Activated CD8-positive, alpha-beta memory T cell treated with anti-CD3 and anti-CD28 coated beads, Interleukin-2, amount 50 U/mL, for 24 hours (primary cell): ENCODE data around the gene IRAK4.
A peak's percentile ranks its signal among the peaks of the same experiment; 100 is the strongest.

ENCODE experiments used
- DNase-seq: peaks from one replicate; pipeline ENCODE4 v3.0.0-alpha.2; 2020; ENCODE audit errors: extremely low read depth

The IRAK4 gene

GRCh38 chr12:43766291-43766690, 7.5 kb downstream of the IRAK4 start:
- DNase-seq, result no peak

GRCh38 chr12:43776498-43776897, 17.7 kb downstream of the IRAK4 start:
- no peak for DNase-seq

DNA sequence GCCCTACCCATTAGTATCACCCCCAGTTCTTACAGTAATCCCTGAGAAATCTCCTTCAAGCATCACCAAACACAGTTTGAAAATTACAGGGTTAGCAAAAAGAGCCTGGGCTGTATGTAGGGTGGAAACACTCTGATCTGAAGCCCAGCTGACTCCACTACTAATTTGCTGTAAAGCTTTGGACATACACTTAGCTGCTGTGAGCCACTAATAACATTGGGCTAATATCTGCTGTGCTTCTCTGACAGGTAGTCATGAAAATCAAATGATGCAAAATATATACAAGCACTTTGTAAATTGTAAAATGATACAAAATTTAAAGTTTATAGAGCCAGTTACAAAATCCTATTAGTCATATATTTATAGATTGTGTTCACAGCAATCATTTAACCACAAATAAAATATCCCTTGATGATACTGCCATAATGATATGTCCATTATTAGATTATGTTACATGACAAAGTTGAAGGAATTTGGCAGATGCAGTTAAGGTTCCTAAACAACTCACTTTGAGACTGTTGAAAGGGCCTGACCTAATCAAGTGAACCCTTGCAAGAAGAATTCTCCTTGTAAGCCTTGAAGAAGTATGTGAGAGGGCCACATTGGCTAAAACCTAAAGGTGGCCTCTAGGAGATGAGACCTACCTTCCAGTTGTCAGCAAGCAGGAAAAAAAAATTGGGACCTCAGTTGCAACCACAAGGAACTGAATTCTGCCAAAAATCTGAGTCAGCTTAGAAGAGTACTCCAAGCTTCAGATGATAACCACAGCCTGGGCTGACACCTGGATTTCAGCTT, 28.3 kb downstream of the IRAK4 start:
- DNase-seq, result no peak

GRCh38 chr12:43789941-43790340, 31.2 kb downstream of the IRAK4 start:
- no peak for DNase-seq

DNA sequence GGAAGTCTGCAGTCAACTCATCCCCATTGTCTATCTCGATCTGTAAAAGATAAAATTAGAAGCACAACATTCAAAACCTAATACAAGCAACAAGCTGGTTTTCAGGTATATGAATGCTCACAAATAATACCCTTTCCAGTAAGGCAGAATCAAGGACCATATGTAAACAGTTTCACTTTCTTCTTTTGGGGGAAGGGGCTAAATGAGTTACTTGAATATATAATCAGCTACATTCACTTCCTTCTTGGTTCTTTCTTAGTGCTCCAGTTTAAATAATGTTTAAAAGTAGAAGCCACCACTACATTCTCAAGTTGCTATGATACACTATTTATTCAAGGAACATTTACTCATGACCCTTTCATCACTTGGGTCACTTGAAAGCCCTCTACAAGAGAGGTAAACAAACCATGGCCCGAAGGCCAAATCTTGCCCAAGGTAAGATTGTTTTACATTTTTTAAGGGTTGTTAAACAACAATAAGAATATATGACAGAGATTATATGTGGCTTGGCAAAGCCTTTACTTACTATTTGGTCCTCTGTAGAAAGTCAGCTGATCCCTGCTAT, 37.0 kb downstream of the IRAK4 start:
- DNase-seq, result no peak

GRCh38 chr12:43797561-43798217, 38.9 kb downstream of the IRAK4 start:
- no peak for DNase-seq

- no peak for DNase-seq
These were observed 46.6 kb downstream of the IRAK4 start for GRCh38 chr12:43805149-43805859.

GRCh38 chr12:43805860-43806736, 47.3 kb downstream of the IRAK4 start, which contains the start of gene TWF1:
Gene TWF1 (minus strand): TSS chr12:43806317. CDS start chr12:43806245, 72 bp downstream.
- peak; percentile 63 for DNase-seq

- DNase-seq, result no peak
These were observed 48.0 kb downstream of the IRAK4 start for GRCh38 chr12:43806737-43807072.

DNA sequence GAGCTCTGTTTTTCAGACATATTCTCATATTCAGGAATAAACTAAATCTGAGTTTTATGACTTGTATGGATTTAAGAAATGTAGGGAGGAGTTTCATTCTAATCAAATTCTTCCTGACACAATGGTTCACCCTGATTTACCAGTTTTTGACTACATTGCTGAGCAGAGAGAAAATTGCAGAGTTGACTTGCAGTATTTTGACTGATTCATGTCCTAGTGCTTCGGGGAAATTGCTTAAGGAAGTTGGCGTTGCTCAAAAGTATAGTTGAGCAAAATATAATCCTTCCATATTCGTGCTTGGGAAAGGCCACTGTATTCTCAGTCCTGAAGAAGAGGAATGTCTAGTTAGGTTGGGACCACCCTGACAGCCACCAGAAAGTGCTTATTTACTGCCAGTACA, 48.6 kb downstream of the IRAK4 start:
- no peak for DNase-seq

DNA sequence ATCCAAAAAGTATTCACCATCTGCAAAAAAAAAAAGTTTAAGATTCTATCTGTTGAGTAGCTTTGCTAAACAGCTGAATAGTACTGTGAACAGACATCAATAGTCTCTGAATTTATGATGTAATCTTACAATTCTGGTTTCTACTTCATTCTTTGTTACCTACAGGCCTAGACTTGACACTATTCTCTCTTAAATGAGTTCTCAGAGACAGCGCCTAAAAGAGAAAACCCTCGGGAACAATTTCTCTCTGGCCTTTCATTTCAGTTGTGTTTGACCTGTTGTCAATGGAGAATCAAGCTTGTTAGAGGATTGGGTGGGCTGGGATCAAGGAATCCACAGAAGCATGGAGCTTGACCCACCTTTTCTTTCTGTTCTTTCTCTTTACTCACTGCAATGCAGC, 53.3 kb downstream of the IRAK4 start:
- DNase-seq, result no peak

- DNase-seq, result no peak
These were observed 54.2 kb downstream of the IRAK4 start for GRCh38 chr12:43812926-43813325.

- DNase-seq, result no peak
These were observed 56.7 kb downstream of the IRAK4 start for GRCh38 chr12:43815416-43815815.

DNA sequence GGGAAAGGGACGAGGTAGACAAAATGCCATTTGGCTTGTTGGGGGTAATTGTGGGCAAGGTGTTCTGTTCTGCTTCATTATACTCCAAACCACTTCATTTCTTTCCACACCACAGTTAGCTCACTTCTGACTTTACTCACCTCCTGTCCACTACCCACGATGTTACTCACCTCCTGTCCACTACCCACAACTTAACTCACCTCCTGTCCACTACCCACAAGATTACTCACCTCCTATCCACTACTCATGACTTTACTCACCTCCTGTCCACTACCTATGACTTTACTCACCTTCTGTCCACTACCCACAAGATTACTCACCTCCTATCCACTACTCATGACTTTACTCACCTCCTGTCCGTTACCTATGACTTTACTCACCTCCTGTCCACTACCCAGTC, 57.4 kb downstream of the IRAK4 start:
- no peak for DNase-seq

DNA sequence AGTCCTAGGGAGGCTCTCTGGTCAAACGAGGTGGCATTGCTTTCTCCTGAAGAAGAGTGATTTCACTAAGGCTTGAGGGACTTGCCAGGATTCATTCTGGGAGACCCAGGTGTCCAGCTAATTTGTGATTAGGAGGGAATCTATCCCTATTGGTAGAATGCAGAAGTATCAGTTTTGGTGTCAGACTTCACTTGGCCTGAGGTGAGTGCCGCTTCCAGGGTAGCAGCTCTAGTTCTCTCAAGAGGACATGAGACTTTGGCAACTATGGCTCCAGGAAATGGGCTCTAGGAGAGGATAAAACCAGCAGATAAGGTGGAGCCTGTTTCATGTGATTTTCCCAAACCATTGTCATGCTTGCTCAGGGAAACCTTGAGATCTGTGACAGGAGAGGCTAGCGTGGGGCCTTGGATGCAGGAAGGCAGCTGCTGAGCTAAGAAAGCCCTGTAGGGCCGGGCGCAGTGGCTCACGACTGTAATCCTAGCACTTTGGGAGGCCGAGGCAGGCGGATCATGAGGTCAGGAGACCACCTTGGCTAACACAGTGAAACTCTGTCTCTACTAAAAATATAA, 65.5 kb downstream of the IRAK4 start:
- no peak for DNase-seq

GRCh38 chr12:43826681-43827080, 67.9 kb downstream of the IRAK4 start:
- no peak for DNase-seq

GRCh38 chr12:43827093-43827492, 68.3 kb downstream of the IRAK4 start:
- no peak for DNase-seq

DNA sequence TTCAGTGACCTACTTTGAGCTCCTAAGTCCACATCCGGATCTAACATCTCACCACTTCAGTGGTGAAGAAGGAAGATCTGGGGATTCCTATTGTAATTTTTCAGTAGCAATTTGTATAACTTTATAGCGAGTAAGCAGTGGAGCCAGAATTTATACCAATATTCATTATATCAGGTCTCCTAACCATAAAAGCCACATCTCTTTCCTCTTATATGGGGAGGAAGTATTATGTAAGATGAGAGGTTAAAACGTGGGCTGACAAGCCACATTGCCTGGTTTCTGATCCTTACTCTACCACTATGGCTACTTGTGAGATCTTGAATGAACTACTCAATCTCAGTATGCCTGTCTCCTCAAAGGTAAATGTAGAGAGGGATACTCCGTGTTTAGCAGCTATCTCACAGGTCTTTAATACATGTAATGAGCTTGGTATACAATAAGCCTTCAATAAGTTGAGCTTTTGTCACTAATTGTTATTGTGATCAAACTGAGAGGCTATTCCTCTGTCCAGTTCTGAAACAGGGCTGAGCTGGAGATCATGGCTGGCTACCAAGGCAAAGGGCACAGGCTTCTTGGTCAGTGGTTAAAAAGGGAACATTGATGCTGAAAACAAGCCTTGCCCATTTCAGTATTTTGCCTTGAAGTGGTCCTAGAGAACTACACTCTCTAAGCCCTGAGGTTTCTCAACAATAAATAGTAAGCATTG, 73.9 kb downstream of the IRAK4 start:
- no peak for DNase-seq

DNA sequence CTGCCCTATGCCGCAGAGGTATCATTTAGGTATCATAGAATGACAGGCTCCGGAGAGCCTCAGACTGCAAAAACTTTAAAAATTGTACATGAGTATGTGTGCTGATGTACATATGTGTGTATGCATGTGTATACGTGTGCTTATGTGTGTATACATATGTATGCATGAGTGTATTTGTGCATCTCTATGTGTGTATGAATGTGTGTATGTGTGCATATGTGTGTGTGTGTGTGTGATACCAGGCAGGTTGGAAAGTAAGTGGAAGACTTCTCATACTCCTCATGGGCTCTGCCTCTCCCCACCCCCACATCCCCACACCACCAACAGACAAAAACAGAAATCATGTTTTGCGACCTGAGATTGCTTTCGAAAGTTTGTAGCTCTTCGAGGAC, 76.5 kb downstream of the IRAK4 start:
- no peak for DNase-seq

DNA sequence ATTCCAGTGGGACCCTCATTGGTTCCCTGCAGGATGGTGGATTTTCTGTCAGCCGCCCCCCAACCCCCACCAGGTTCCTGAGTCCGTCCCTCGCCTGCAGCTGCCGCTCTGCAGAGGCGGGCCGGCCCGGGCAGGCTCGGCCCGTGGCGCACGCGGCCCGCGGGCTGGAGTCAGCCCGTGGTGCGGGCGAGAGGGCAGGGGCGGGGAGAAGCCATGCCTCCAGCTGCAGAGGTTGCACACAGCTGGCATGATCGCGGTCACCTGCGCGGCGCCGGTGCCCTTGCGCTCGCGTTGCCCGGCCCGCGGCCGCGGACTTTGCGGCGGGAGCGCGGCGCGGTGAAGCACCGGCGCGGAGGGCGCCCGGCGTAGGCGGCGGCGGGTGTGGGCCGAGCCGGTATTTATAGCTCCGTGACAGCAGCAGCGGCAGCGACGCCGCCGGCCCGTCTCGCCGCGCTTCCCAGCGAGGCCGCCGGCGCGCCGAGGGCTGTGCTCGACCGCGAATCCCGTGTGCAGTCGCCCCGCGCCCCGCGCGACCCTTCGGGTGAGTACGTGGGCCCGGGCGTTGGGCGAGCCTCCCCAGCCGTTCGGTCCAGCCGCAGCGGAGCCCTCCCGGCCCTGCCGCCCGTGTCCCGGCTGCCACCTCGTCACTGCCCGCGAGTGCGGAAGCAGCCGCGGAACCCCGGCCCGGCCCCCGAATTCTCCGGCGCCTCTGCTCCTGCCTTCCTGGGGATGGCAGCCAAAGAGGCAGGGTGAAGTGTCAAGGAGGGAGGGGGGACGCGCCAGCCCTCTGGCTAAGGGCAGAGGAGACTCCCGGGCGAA, 77.1 kb downstream of the IRAK4 start, which contains the start of gene TMEM117:
Gene TMEM117 (plus strand): TSS at position 426 of the 819 bp plus-strand sequence.
- DNase-seq, result no peak
